CD4-positive, alpha-beta T cell treated with Interleukin-2 at 100 ng/mL for 4 hours (primary cell): Measurements from ENCODE around the gene ADCY2.

ENCODE experiments used
- DNase-seq: peaks from one replicate; pipeline ENCODE4 v3.0.0-alpha.2; 2020; ENCODE audit warnings: low spot score

Gene ADCY2

DNA sequence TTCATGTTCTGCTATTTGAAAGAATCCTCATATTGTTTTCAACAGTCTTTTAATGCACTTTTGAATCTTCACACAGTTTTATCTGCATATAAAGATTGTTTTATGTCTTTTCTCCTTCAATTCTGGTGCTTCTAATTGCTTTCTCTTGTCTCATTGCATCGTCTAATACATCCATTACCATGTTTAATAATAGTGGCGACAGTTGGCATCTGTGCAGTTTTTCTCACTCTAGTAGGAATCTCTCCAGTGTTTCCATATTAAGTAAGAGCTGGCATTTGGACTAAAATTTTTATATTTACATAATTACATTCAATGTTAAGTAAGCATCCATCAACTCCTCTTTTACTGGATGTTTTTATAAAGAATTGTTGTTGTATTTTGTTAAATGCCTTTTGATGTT lies 49.9 kb downstream of the ADCY2 start:
- DNase-seq, result no peak

DNA sequence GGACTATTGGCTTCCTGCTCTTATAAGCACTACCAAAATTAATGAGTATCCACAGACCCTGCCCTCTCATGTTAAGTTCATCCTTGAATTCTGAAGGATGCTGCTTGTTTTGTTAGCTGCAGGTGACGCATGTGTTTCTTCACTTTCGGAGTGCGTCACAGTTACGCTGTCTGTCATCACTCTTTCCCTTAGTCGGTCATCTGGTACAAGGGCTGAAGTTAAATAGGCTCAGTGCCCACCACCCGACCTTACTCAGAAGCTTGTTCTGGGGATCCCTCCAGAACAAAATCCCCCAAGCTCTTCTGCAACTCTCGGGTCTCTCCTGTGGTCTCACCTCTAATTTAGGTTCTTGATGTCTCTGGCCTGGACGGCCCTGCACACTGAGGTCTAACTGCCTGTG lies 51.0 kb downstream of the ADCY2 start:
- no peak for DNase-seq

DNA sequence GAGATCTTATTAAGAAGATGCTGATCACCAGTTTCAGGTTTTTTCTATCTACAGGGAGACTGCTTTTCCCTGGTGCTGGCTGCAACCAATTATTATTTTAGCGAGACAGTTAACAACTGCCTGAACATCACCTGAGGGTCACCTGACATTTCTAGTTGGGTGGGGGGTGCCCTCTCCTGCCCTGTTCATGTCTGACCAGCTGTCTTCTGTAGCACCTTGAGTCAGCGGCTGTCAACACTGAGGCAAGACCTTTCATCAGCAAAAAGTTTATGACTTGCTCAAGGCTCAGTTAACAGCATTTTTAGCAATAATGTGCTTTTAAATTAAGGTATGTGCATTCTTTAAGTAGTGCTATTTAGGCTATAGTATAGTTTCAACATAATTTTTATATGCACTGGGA lies 58.0 kb downstream of the ADCY2 start:
- DNase-seq, result no peak

GRCh38 chr5:7456206-7456605 lies 60.3 kb downstream of the ADCY2 start:
- no peak for DNase-seq

- no peak for DNase-seq
These were observed 65.4 kb downstream of the ADCY2 start for GRCh38 chr5:7461371-7461770.

GRCh38 chr5:7462758-7463157 lies 66.8 kb downstream of the ADCY2 start:
- no peak for DNase-seq

- DNase-seq, result no peak
These were observed 68.2 kb downstream of the ADCY2 start for GRCh38 chr5:7464182-7464581.

DNA sequence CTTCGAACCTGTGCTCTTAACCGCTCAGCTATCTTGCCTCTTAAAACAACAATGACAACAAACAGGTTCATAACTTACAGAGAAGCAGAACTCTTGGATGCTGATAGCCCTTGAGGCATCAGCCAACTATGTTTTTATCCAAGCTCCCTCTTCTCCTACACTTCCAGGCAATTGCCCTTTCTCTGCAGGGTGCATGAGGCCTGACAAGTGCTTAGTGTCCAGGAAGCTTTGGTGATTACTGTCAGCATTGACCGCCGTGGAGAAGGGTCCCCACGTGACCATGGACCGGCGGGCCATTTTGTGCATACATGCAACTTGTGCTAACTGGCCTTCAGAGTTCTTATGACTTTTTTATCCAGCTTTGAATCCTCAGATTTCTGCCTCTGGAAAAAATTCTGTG lies 71.2 kb downstream of the ADCY2 start:
- DNase-seq, result no peak

GRCh38 chr5:7468742-7469141 lies 72.8 kb downstream of the ADCY2 start:
- no peak for DNase-seq

GRCh38 chr5:7471710-7472109 lies 75.8 kb downstream of the ADCY2 start:
- no peak for DNase-seq

DNA sequence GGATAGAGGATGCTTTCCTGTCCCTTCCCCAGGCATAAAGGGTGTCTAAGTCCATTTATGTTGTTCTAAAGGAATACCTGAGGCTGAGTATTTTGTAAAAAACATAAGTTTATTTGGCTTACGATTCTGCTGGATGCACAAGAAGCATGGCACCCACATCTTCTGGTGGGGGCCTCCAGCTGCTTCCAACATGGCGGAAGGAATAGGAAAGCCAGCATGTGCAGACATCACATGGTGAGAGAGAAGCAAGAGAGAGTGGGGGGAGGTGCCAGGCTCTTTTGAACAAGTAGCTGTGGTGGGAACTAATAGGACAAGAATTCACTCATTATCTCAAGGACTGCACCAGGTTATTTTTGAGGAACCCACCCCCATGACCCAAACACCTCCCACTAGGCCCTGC lies 77.2 kb downstream of the ADCY2 start:
- DNase-seq, result no peak

GRCh38 chr5:7473668-7474215 lies 77.8 kb downstream of the ADCY2 start:
- DNase-seq, result no peak

GRCh38 chr5:7474821-7475403 lies 79.0 kb downstream of the ADCY2 start:
- DNase-seq, result no peak

DNA sequence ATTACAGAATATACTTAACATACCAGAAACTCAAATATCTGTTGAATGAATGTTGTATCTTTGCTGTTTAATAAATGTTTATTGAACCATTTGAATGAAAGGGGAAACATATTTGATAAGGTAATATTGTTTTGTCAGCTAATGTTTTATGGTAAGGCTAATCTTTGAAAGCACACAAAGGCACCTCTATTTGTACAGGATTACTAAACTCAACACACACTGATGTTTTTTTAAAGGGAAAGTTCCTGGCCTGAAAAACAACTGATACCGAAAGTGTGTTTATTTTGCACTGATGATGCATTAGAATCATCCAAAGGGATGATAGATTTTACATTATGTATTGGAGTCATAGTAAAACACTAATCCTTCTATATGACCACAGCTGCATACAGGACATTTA lies 82.5 kb downstream of the ADCY2 start:
- DNase-seq, result no peak

DNA sequence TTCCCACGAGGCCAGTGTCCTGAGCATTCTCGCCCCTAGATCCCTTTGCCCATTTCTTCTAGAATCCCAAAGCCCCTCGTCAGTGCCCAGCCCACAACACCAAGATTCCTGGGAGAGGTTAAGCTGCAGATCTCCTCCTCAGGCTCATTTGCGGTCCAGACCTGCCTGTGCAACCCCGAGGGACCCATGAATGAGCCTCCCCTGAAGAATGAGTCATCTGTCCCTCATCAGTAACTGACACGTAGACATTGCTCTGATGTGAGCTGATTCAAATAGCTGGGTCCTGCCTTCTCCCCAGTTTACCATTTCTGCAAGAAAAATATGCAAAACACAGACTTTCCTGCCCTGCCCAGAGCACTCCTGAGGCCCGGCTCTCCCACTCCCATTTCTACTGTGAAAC lies 92.8 kb downstream of the ADCY2 start:
- no peak for DNase-seq

DNA sequence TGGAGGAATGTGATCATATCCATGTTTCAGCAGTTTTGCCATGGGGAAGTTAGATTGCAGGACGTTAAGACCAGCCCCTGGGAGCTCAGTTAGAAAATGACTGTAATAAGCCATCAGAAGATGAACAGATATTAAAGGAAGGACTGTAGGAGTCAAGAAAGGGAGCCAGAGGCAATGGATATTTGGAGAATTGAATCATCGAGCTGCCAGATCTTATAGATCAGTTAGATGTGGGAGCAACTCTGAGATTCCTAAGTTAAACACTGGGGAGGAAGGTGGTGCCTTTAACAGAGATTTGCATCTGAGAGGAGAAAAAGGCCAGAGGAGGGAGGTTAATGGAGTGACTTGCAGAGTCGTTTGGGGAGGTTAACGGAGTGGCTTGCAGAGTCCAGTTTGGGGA lies 96.4 kb downstream of the ADCY2 start:
- DNase-seq, result no peak

GRCh38 chr5:7493081-7493480 lies 97.1 kb downstream of the ADCY2 start:
- DNase-seq, result no peak

- no peak for DNase-seq
These were observed 97.7 kb downstream of the ADCY2 start for GRCh38 chr5:7493622-7494021.

DNA sequence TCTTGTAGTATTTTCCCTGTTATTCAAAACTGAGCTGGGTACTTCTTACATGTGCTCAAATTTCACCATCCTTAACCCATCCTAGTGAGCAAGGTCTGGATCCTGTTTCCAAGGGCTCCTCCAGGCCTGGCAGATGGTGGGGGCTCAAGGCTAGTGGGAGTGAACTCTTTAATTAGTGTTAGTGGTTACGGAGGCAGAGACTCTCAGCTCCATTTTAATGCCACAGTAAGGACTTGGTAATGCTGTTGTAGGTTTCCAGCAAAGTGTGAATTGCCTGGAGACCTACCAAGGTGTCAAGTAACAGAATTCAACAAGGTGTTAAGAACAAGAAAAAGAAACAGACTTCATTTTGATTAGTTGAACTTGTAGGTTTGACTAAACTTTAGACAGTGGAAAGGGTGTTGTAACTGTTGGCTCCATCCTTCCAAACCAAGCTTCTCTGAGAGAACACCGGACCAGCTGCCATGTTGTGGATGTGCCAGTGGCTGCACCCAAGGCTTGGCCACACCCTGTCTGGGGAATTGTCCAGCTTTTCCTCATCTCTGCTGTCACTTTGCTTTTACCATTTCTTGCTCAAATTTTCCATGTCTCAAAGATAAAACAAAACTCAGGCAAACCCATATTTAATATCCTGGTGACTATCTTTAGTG lies 98.7 kb downstream of the ADCY2 start:
- no peak for DNase-seq

DNA sequence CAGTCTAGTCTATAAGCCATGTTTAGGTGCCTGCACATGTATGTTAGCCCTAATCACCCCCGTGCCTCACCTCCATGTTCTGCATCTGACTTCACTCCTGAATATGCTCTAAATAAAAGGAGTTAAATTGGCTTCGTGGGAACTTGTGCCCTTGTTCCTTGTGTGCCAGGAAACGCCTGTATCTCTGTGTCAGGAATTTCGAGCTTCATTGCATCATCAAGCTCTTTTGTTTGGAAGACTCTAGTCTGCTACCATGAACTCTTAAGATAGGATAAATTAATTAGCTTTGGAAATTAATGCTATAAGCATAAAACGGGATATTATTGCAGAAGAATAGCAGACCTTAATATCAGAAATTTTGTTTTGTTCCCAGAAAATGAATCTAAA lies 99.2 kb downstream of the ADCY2 start:
- DNase-seq, result no peak

DNA sequence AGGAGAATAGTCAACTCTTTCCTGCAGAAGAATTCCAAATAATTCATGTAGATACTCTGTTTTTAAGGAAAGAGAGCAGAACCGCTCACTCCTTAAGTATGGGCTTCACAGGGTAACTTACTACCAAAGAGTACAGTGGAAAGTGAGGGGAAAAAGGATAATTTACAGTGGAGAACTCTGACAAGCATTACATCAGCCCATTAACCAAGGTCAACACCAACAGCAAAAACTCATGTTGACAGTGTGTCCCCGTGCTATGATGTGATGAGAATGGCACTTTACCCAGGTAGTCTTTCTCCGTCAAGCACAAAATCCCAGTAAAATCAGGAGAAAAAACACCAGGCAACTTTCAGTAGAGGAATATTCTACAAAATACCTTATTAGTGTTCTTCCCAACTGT lies 104.3 kb downstream of the ADCY2 start:
- no peak for DNase-seq

- DNase-seq, result no peak
These were observed 105.1 kb downstream of the ADCY2 start for GRCh38 chr5:7501061-7501460.

- no peak for DNase-seq
These were observed 107.6 kb downstream of the ADCY2 start for GRCh38 chr5:7503564-7503963.

DNA sequence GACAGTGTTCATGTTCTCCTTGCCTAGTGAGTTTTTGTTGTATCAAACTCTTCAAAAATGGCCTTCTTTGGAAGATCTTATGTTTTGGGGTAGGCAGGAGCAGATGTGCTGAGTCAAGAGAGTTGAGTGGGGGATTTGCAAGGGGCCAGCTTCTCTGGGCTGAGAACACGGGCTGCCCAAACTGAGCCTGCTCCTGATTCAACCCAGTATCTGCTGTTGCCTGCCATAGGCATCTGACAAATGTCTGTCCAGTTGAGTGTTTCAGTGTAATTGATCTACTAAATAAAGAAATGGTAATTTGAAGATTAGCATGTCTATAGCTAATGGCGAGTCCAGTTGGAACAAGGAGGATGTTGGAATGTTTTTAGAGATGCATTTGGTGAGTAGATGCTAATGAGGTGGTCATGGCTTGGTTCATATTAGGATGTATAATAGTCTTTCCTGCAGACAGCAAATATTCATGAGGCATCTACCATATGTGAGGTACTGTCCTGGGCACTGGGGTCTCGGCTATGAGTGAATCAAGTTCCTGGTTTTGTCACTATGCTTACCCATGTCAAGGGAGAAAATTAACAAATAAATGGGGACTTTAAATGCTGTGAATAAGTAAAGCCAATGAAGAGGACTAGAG lies 119.5 kb downstream of the ADCY2 start:
- DNase-seq, result no peak
